ENCODE data around the gene PITPNM2.

- TF ChIP-seq ZNF565 (CRISPR knock-in tag; conservative IDR thresholded peaks at IDR 0.05; ENCODE audit: low read depth) (no peak), CSDC2 (CRISPR knock-in tag; IDR thresholded peaks at IDR 0.05) (no peak), RARB (CRISPR knock-in tag; IDR thresholded peaks at IDR 0.05) (no peak), ARNTL (CRISPR knock-in tag; IDR thresholded peaks at IDR 0.05; ENCODE audit: borderline replicate concordance, low read depth) (no peak), ZFP3 (CRISPR knock-in tag; IDR thresholded peaks at IDR 0.05) (no peak), ZNF8 (CRISPR knock-in tag; IDR thresholded peaks at IDR 0.05) (no peak)
- TF ChIP-seq, protein P1, sequence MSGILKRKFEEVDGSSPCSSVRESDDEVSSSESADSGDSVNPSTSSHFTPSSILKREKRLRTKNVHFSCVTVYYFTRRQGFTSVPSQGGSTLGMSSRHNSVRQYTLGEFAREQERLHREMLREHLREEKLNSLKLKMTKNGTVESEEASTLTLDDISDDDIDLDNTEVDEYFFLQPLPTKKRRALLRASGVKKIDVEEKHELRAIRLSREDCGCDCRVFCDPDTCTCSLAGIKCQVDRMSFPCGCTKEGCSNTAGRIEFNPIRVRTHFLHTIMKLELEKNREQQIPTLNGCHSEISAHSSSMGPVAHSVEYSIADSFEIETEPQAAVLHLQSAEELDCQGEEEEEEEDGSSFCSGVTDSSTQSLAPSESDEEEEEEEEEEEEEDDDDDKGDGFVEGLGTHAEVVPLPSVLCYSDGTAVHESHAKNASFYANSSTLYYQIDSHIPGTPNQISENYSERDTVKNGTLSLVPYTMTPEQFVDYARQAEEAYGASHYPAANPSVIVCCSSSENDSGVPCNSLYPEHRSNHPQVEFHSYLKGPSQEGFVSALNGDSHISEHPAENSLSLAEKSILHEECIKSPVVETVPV (CRISPR knock-in tag; IDR thresholded peaks at IDR 0.05) = no peak
Measured at GRCh38 chr12:123111498-123112165, 39.3 kb downstream of the PITPNM2 start.
